GM12873 (cell line): ENCODE results near the gene ATXN1.

ENCODE experiments used
- TF ChIP-seq, protein P1 (sequence below): IDR thresholded peaks from 2 replicates; pipeline ENCODE4 v1.5.1; 2012; ENCODE audit warnings: low read depth, mild to moderate bottlenecking, moderate library complexity, low read length, control low read depth; ENCODE audit not compliant: insufficient read depth; ENCODE audit errors: missing control alignments

Gene ATXN1

GRCh38 chr6:16760516-16761470 lies at the start of gene ATXN1:
TSS of gene ATXN1 (minus strand) at chr6:16761460.
- TF ChIP-seq, protein P1, sequence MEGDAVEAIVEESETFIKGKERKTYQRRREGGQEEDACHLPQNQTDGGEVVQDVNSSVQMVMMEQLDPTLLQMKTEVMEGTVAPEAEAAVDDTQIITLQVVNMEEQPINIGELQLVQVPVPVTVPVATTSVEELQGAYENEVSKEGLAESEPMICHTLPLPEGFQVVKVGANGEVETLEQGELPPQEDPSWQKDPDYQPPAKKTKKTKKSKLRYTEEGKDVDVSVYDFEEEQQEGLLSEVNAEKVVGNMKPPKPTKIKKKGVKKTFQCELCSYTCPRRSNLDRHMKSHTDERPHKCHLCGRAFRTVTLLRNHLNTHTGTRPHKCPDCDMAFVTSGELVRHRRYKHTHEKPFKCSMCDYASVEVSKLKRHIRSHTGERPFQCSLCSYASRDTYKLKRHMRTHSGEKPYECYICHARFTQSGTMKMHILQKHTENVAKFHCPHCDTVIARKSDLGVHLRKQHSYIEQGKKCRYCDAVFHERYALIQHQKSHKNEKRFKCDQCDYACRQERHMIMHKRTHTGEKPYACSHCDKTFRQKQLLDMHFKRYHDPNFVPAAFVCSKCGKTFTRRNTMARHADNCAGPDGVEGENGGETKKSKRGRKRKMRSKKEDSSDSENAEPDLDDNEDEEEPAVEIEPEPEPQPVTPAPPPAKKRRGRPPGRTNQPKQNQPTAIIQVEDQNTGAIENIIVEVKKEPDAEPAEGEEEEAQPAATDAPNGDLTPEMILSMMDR = no peak

GRCh38 chr6:16810411-16810810 lies 49.2 kb upstream of the ATXN1 start:
- TF ChIP-seq, protein P1 = no peak

GRCh38 chr6:16809753-16810358 lies 48.6 kb upstream of the ATXN1 start:
- TF ChIP-seq, protein P1 = no peak

GRCh38 chr6:16807956-16808355 lies 46.7 kb upstream of the ATXN1 start:
- TF ChIP-seq, protein P1 = no peak

DNA sequence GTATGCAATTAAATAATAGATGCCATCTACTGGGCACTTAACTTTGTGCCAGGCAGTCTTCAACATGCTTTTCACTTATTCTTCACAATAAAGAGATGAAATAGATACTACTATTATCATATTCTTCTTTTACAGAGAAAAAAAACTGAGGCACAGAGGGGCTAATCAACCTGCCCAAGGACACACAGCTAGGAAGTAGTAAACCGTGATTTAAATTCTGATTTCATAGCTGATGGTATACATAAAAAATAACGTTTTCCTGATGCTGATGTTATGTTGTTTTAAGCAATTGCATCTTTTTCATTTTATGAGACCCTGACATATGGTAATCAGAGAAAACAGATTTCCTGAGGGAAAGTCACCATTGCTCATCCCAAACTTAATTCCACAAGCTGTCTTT lies 45.1 kb upstream of the ATXN1 start:
- TF ChIP-seq, protein P1 = no peak

GRCh38 chr6:16805243-16805950 lies 44.1 kb upstream of the ATXN1 start:
- TF ChIP-seq, protein P1 = no peak
